ENCODE results near the gene TTLL9.
"Not testable (repeated sequence)": the region's sequence is repeated elsewhere in the genome, so short reads cannot be mapped to it uniquely, and the experiment has no call there.

The TTLL9 gene

DNA sequence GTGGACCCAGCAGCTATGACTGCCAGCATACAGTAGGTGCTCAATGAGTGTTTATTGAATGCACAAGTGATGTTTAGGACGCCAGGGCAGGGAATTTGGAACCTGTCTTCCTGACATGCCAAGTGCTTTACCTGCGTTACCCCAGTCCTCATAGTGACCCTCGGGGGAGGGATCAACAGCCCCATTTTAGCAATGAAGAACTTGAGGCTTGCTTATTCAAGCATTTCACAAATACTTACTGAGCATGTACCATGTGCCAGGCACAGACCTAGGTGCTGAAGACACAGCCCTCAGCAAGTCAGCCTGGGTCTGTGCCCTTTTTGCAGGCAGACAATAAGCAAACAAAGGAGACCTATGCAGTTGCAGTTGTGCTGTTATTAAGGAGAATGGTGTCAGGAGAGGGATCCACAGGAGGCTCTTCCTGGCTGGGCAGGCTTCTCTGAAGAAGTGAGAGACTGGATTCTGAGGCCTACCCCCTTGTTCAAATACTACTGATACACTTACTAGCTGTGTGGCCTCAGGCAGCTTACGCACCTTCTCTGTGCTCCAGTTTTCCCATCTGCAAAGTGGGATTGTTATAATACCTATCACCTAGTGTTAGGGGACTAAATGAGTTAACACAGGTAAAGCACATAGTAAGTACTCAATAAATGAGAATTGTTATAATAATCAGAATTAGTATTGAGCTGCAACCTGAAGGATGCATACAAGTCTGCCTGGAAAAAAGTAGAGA lies 39.8 kb downstream of the TTLL9 start:
- no peak for DNase-seq (ENCODE audit: low read depth)
- TF ChIP-seq, protein P1, sequence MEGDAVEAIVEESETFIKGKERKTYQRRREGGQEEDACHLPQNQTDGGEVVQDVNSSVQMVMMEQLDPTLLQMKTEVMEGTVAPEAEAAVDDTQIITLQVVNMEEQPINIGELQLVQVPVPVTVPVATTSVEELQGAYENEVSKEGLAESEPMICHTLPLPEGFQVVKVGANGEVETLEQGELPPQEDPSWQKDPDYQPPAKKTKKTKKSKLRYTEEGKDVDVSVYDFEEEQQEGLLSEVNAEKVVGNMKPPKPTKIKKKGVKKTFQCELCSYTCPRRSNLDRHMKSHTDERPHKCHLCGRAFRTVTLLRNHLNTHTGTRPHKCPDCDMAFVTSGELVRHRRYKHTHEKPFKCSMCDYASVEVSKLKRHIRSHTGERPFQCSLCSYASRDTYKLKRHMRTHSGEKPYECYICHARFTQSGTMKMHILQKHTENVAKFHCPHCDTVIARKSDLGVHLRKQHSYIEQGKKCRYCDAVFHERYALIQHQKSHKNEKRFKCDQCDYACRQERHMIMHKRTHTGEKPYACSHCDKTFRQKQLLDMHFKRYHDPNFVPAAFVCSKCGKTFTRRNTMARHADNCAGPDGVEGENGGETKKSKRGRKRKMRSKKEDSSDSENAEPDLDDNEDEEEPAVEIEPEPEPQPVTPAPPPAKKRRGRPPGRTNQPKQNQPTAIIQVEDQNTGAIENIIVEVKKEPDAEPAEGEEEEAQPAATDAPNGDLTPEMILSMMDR (conservative IDR thresholded peaks at IDR 0.05; ENCODE audit: low read depth, low read length): no peak
- H3K4me3 ChIP-seq (ENCODE audit: low read depth, low read length): no peak overlapping the region

- H3K4me3 ChIP-seq (ENCODE audit: low read depth, low read length): no peak overlapping the region
- TF ChIP-seq, protein P1 (conservative IDR thresholded peaks at IDR 0.05; ENCODE audit: low read depth, low read length): no peak
- no peak for DNase-seq (ENCODE audit: low read depth)
Measured at GRCh38 chr20:31913431-31914157, 43.2 kb downstream of the TTLL9 start.

DNA sequence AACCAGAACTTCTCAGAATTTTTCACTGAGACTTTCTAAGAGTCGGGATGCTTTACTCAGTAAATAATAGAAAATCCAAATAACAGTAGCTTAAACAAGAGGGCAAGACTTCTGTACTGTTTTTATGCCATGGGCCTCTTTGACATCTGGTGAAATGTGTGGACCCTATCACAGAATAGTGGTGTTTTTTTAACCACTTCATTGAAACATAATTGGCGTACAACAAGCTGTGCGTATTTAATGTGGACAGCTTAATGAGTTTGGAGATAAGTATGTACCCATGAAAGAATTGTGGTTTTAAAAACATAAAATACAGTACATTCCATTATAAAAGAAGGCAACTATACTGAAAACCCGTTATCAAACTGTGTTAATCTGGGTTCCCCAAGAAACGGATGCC lies 43.7 kb downstream of the TTLL9 start:
- DNase-seq (ENCODE audit: low read depth): no peak
- TF ChIP-seq, protein P1 (conservative IDR thresholded peaks at IDR 0.05; ENCODE audit: low read depth, low read length): no peak
- H3K4me3 ChIP-seq (ENCODE audit: low read depth, low read length): no peak overlapping the region

DNA sequence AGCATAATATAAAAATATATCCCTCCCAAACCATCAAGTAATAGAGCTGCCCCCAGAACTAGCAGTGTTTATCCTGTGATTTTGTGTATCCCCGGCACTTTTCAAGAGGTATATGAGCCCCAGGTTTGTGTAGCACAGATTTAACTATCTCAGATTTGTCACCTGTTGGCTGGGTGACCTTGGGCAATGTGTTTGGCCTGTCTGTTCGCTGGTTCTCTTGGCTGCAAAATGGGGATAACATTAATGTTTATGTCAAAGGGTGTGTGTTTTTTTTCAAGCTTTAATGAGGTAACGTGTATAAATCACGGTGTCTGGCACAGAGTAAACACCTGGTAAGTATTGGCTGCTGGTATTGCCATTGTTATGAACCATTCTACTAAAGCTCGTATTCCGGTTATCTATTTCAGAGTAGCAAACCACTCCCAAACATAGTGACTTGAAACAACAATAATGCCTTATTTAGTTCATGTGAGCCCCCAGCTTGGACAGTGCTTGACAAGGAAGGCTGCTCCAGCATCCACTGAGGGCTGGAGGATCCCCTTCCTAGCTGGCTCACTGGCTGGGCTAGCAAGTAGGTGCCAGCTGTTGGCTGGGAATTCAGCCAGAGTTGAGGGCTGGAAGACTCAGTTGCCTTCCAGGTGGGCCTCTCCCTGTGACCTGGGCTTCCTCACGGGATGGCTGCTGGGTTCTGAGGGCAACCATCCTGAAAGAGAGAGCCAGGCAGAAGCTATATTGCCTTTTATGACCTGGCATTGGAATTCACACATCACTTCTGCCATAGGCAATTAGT lies 45.3 kb downstream of the TTLL9 start:
- TF ChIP-seq, protein P1 (conservative IDR thresholded peaks at IDR 0.05; ENCODE audit: low read depth, low read length): no peak
- no peak overlapping the region for H3K4me3 ChIP-seq (ENCODE audit: low read depth, low read length)
- DNase-seq (ENCODE audit: low read depth): no peak

- TF ChIP-seq, protein P1 (conservative IDR thresholded peaks at IDR 0.05; ENCODE audit: low read depth, low read length): no peak
- H3K4me3 ChIP-seq (ENCODE audit: low read depth, low read length): no peak overlapping the region
- no peak for DNase-seq (ENCODE audit: low read depth)
Measured at GRCh38 chr20:31916708-31917107, 46.3 kb downstream of the TTLL9 start.

- not testable (repeated sequence) for DNase-seq (ENCODE audit: low read depth); H3K4me3 ChIP-seq (ENCODE audit: low read depth, low read length)
Measured at GRCh38 chr20:31917962-31918412, 47.6 kb downstream of the TTLL9 start.

- no peak for DNase-seq (ENCODE audit: low read depth)
- TF ChIP-seq, protein P1 (conservative IDR thresholded peaks at IDR 0.05; ENCODE audit: low read depth, low read length): no peak
- H3K4me3 ChIP-seq (ENCODE audit: low read depth, low read length): no peak overlapping the region
Measured at GRCh38 chr20:31918466-31919105, 48.2 kb downstream of the TTLL9 start.

All from choroid plexus epithelial cell (primary cell).